GM19239 (cell line): ENCODE data around the gene LVRN.
"Not testable (repeated sequence)": the region's sequence is repeated elsewhere in the genome, so short reads cannot be mapped to it uniquely, and the experiment has no call there.

Experiments
- DNase-seq: peaks from one replicate; pipeline ENCODE4 v3.0.0; 2011; ENCODE audit warnings: low spot score; ENCODE audit not compliant: insufficient read length
- FAIRE-seq: peaks from 2 replicates; lab custom pipeline; 2011; peaks lifted over from hg19 to GRCh38; lab: Jason Lieb, UNC

Gene LVRN, protein sequence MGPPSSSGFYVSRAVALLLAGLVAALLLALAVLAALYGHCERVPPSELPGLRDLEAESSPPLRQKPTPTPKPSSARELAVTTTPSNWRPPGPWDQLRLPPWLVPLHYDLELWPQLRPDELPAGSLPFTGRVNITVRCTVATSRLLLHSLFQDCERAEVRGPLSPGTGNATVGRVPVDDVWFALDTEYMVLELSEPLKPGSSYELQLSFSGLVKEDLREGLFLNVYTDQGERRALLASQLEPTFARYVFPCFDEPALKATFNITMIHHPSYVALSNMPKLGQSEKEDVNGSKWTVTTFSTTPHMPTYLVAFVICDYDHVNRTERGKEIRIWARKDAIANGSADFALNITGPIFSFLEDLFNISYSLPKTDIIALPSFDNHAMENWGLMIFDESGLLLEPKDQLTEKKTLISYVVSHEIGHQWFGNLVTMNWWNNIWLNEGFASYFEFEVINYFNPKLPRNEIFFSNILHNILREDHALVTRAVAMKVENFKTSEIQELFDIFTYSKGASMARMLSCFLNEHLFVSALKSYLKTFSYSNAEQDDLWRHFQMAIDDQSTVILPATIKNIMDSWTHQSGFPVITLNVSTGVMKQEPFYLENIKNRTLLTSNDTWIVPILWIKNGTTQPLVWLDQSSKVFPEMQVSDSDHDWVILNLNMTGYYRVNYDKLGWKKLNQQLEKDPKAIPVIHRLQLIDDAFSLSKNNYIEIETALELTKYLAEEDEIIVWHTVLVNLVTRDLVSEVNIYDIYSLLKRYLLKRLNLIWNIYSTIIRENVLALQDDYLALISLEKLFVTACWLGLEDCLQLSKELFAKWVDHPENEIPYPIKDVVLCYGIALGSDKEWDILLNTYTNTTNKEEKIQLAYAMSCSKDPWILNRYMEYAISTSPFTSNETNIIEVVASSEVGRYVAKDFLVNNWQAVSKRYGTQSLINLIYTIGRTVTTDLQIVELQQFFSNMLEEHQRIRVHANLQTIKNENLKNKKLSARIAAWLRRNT

DNA sequence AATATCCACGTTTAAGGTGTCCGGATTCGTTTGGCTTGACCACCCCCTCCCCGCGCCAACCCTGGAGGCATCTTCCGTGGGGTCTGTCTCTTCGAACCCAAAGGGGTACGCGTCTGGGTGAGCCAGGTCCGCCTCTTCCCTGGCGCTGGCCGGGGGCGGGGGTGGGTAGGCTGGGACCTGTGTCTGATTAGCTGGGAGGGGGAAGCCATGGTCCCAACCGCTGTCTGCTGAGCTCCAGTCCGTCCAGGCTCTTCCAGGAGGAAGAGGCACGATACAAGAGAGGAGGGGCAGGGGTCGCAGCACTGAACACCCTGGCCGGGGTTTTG lies at the start of gene LVRN:
Gene LVRN (plus strand): TSS at position 237 of the 326 bp plus-strand sequence. CDS start 143 bp downstream, outside the sequence.
- no peak for FAIRE-seq
- DNase-seq = no peak

- peak; percentile 83 for FAIRE-seq
- DNase-seq = not testable (repeated sequence)
Observed at GRCh38 chr5:115913623-115914400, 48.5 kb upstream of the LVRN start.

DNA sequence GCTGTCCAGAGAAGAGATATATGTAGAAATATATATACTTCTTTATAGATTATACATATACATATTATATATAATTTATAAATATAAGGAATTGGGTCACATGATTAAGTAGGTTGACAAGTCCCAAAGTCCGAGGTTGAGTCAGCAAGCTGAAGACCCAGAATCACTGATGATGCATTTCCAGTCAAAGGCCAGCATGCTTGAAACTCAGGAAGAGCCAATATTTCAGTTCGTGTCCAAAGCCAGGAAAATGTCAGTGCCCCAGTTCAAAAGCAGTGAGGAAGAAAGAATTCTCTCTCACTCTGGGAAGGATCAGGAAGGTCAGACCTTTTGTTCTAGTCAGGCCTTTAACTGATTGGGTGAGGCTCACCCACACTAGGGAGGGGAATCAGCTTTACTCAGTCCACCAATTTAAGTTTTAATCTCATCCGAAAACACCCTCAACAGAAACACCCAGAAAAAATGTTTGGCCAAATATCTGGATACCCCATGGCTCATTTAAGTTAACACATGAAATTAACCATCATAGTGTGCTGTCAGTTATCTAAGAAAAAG lies 42.0 kb upstream of the LVRN start:
- no peak for FAIRE-seq
- no peak for DNase-seq

GRCh38 chr5:115928578-115929407 lies 33.5 kb upstream of the LVRN start:
- not testable (repeated sequence) for DNase-seq, FAIRE-seq

- DNase-seq, FAIRE-seq: not testable (repeated sequence)
Observed at GRCh38 chr5:115930171-115930570, 32.1 kb upstream of the LVRN start.

DNA sequence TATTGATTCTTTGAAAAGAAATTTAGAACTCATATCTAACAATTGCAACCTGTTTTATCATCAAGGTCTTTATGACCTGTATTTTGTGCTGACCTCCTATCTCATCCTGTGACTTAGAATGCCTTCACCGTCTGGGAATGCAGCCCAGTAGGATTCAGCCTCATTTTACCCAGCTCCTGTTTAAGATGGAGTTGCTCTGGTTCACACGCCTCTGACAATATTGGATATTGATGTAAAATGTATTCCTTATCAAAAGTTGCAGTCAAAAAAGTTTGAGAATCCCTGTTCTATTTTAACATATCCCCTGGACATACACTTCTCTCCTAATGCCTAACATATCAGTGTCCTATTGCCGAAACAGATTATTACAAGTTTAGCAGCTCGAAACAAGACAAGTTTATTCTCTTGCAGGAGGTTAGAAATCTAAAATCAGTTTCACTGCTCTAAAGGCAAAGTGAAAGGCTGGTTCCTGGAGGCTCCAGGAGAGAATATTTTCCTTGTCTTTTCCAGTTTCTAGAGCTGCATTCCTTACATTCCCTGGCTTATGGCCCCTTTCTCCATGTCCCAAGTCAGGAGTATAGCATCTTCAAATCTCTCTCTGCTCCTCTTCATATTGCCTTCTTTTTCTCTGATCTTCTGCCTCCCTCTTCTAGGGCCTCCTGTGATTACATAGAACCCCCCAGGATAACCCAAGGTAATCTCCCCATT lies 31.5 kb upstream of the LVRN start:
- FAIRE-seq = no peak
- no peak for DNase-seq

DNA sequence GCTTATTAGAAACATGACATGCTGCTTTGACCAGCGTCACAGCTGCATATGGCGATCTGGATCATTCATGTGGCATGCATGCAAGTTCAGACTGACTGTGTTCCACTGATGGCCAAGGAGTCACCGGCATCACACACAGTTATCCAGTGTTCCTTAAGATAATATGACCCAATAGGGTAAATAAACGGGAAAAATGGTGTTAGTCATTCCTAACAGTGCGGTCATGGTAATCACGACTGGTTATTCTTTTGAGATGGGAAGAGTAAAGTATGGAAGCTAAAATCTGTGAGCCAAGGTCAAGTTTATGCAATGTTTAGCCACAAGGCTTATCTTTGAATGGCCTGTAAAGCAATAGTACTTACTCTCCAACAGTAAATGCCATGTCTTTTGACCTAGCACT lies 29.3 kb upstream of the LVRN start:
- FAIRE-seq = no peak
- no peak for DNase-seq

GRCh38 chr5:115934388-115934974 lies 27.8 kb upstream of the LVRN start:
- DNase-seq = no peak
- FAIRE-seq = no peak

GRCh38 chr5:115936031-115936430 lies 26.2 kb upstream of the LVRN start:
- DNase-seq (no peak), FAIRE-seq (no peak)

- DNase-seq (no peak), FAIRE-seq (no peak)
Observed at GRCh38 chr5:115939059-115939458, 23.2 kb upstream of the LVRN start.

- no peak for DNase-seq
- FAIRE-seq = no peak
Observed at GRCh38 chr5:115940080-115940810, 22.0 kb upstream of the LVRN start.

- DNase-seq = no peak
- no peak for FAIRE-seq
Observed at GRCh38 chr5:115941051-115941675, 21.1 kb upstream of the LVRN start.

GRCh38 chr5:115944501-115944900 lies 17.8 kb upstream of the LVRN start:
- FAIRE-seq = no peak
- no peak for DNase-seq

DNA sequence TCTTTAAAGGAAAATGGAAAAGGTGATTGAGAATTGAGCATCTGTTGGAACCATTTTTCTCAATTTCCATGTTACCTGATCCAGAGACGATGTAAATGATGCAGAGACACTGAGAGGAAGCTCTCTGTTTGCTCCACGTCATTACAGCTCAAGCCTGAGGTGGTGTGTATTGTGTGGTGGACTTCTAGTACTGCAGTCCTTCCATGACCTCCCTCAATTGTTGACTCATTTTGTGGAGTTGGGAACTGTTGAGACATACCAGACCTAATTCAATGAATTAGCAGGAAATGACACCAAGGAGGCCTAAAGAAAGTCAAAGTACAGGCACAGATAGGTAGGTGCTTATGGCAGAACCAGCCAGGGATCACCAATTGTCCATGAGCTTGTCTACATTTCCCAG lies 15.6 kb upstream of the LVRN start:
- DNase-seq = no peak
- no peak for FAIRE-seq

GRCh38 chr5:115947260-115947659 lies 15.0 kb upstream of the LVRN start:
- DNase-seq (no peak), FAIRE-seq (no peak)

- no peak for FAIRE-seq
Observed at GRCh38 chr5:115948091-115948534, 14.2 kb upstream of the LVRN start.

DNA sequence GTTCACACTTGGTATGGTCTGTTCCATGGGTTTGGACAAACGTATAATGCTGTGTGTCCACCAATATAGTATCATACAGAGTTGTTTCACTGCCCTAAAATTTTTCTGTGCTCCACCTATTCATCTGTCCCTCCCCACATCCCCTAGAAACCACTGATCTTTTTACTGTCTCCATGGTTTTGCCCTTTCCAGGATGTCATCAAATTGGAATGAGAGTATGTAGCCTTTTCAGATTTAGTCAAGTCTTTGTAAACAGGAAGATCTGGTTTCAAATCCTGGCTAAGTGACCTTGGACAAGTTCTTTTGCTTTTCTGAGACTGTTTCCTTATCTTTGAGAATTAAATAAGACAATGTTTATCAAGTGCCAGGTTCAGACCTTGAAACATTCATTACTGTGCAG lies 13.2 kb upstream of the LVRN start:
- DNase-seq (no peak), FAIRE-seq (no peak)

More at GRCh38 chr5:115948091-115948534, 14.2 kb upstream of the LVRN start:
- DNase-seq = no peak
